Ishikawa (cell line): ENCODE measurements around the gene TRAPPC1.

Experiments
- NFIC ChIP-seq: IDR thresholded peaks from 2 replicates; pipeline ENCODE4 v1.6.1; 2012
- RAD21 ChIP-seq: IDR thresholded peaks from 2 replicates; pipeline ENCODE4 v1.6.1; 2012; ENCODE audit warnings: low read depth

- TF ChIP-seq NFIC (no peak), RAD21 (no peak)
Measured at GRCh38 chr17:7956228-7956965, 24.7 kb upstream of the TRAPPC1 start.
